ENCODE measurements around the gene ZNF552. TPM values are rescaled to one million over a fixed set of nuclear protein-coding genes. Genes with fewer than 3 reads are reported as not detected.
"Not testable (repeated sequence)": the region's sequence is repeated elsewhere in the genome, so short reads cannot be mapped to it uniquely, and the experiment has no call there.

The ZNF552 gene
- total and polyA plus RNA-seq, 2 donors = 6.5 to 24.5 TPM

- Histone ChIP-seq H3K4me1 (ENCODE audit: insufficient read depth) (no peaks in the 10 kb centered on the region), H3K27ac (ENCODE audit: low read depth) (no peak overlapping the region), H3K36me3 (ENCODE audit: insufficient read depth) (no peaks in the 10 kb centered on the region), H3K4me3 (ENCODE audit: low read depth, low read length) (no peak overlapping the region)
- 40% methylated on average over 5 of the region's 5 CpGs for WGBS
- DNase-seq (ENCODE audit: extremely low spot score) = no peak
Measured at GRCh38 chr19:57829316-57829715, 14.6 kb upstream of the ZNF552 start.

GRCh38 chr19:57825511-57825910, 10.8 kb upstream of the ZNF552 start:
- 93% methylated on average over 6 of the region's 6 CpGs for WGBS
- no peak overlapping the region for H3K4me3 ChIP-seq (ENCODE audit: low read depth, low read length)
- H3K4me1 ChIP-seq (ENCODE audit: insufficient read depth) = no peaks in the 10 kb centered on the region
- peaks cover 1% of the 10 kb centered on the region for H3K36me3 ChIP-seq (ENCODE audit: insufficient read depth)
- H3K27ac ChIP-seq (ENCODE audit: low read depth) = no peak overlapping the region
- DNase-seq (ENCODE audit: extremely low spot score) = no peak

- DNase-seq (ENCODE audit: extremely low spot score); H3K4me1 ChIP-seq (ENCODE audit: insufficient read depth); H3K4me3 ChIP-seq (ENCODE audit: low read depth, low read length); H3K27ac ChIP-seq (ENCODE audit: low read depth); H3K36me3 ChIP-seq (ENCODE audit: insufficient read depth): not testable (repeated sequence)
- WGBS = 76% methylated on average over 4 of the region's 4 CpGs
Measured at GRCh38 chr19:57823608-57824007, 8.9 kb upstream of the ZNF552 start.

- H3K36me3 ChIP-seq (ENCODE audit: insufficient read depth); H3K27ac ChIP-seq (ENCODE audit: low read depth); H3K4me3 ChIP-seq (ENCODE audit: low read depth, low read length); H3K4me1 ChIP-seq (ENCODE audit: insufficient read depth); DNase-seq (ENCODE audit: extremely low spot score): not testable (repeated sequence)
- WGBS = 44% methylated on average over 2 of the region's 2 CpGs
Measured at GRCh38 chr19:57823155-57823554, 8.4 kb upstream of the ZNF552 start.

- not testable (repeated sequence) for H3K4me3 ChIP-seq (ENCODE audit: low read depth, low read length); H3K36me3 ChIP-seq (ENCODE audit: insufficient read depth); H3K4me1 ChIP-seq (ENCODE audit: insufficient read depth); H3K27ac ChIP-seq (ENCODE audit: low read depth); DNase-seq (ENCODE audit: extremely low spot score)
- WGBS = 93% methylated on average over 3 of the region's 3 CpGs
Measured at GRCh38 chr19:57821501-57821900, 6.8 kb upstream of the ZNF552 start.

- not testable (repeated sequence) for H3K36me3 ChIP-seq (ENCODE audit: insufficient read depth); H3K4me3 ChIP-seq (ENCODE audit: low read depth, low read length); H3K4me1 ChIP-seq (ENCODE audit: insufficient read depth); H3K27ac ChIP-seq (ENCODE audit: low read depth); DNase-seq (ENCODE audit: extremely low spot score)
- 66% methylated on average over 3 of the region's 3 CpGs for WGBS
Measured at GRCh38 chr19:57821095-57821494, 6.4 kb upstream of the ZNF552 start.

- DNase-seq (ENCODE audit: extremely low spot score) = no peak
- H3K36me3 ChIP-seq (ENCODE audit: insufficient read depth) = peaks cover 1% of the 10 kb centered on the region
- peak overlapping the region; percentile 58 for H3K4me3 ChIP-seq (ENCODE audit: low read depth, low read length)
- H3K4me1 ChIP-seq (ENCODE audit: insufficient read depth) = no peaks in the 10 kb centered on the region
- no peak overlapping the region for H3K27ac ChIP-seq (ENCODE audit: low read depth)
- WGBS = 80% methylated on average over 6 of the region's 6 CpGs
Measured at GRCh38 chr19:57820599-57820998, 5.9 kb upstream of the ZNF552 start.

- under 1% methylated on average over 44 of the region's 44 CpGs for WGBS
- Histone ChIP-seq H3K27ac (ENCODE audit: low read depth) (peak overlapping the region; percentile 63), H3K36me3 (ENCODE audit: insufficient read depth) (peaks cover 1% of the 10 kb centered on the region), H3K4me1 (ENCODE audit: insufficient read depth) (no peaks in the 10 kb centered on the region), H3K4me3 (ENCODE audit: low read depth, low read length) (peak overlapping the region; percentile 58)
- peak; percentile 85 for DNase-seq (ENCODE audit: extremely low spot score)
Measured at GRCh38 chr19:57819475-57820148, 4.9 kb upstream of the ZNF552 start.

- 88% methylated on average over 7 of the region's 7 CpGs for WGBS
- DNase-seq (ENCODE audit: extremely low spot score) = no peak
- Histone ChIP-seq H3K36me3 (ENCODE audit: insufficient read depth) (peaks cover 1% of the 10 kb centered on the region), H3K27ac (ENCODE audit: low read depth) (no peak overlapping the region), H3K4me1 (ENCODE audit: insufficient read depth) (no peaks in the 10 kb centered on the region), H3K4me3 (ENCODE audit: low read depth, low read length) (no peak overlapping the region)
Measured at GRCh38 chr19:57818378-57818777, 3.7 kb upstream of the ZNF552 start.

GRCh38 chr19:57817976-57818375, 3.3 kb upstream of the ZNF552 start:
- Histone ChIP-seq H3K4me3 (ENCODE audit: low read depth, low read length) (no peak overlapping the region), H3K27ac (ENCODE audit: low read depth) (no peak overlapping the region), H3K36me3 (ENCODE audit: insufficient read depth) (peaks cover 1% of the 10 kb centered on the region), H3K4me1 (ENCODE audit: insufficient read depth) (no peaks in the 10 kb centered on the region)
- DNase-seq (ENCODE audit: extremely low spot score) = no peak
- 95% methylated on average over 14 of the region's 14 CpGs for WGBS

- Histone ChIP-seq H3K36me3 (ENCODE audit: insufficient read depth) (no peaks in the 10 kb centered on the region), H3K4me1 (ENCODE audit: insufficient read depth) (no peaks in the 10 kb centered on the region), H3K27ac (ENCODE audit: low read depth) (no peak overlapping the region), H3K4me3 (ENCODE audit: low read depth, low read length) (no peak overlapping the region)
- WGBS = 77% methylated on average over 7 of the region's 7 CpGs
- no peak for DNase-seq (ENCODE audit: extremely low spot score)
Measured at GRCh38 chr19:57816652-57817051, 1.9 kb upstream of the ZNF552 start.

- H3K36me3 ChIP-seq (ENCODE audit: insufficient read depth) = no peaks in the 10 kb centered on the region
- no peak overlapping the region for H3K4me3 ChIP-seq (ENCODE audit: low read depth, low read length)
- no peak overlapping the region for H3K27ac ChIP-seq (ENCODE audit: low read depth)
- WGBS = 87% methylated on average over 17 of the region's 17 CpGs
- H3K4me1 ChIP-seq (ENCODE audit: insufficient read depth) = no peaks in the 10 kb centered on the region
- no peak for DNase-seq (ENCODE audit: extremely low spot score)
Measured at GRCh38 chr19:57815247-57816075, 748 bp upstream of the ZNF552 start.

GRCh38 chr19:57813919-57814504, 701 bp downstream of the ZNF552 start:
- peak overlapping the region; percentile 70 for H3K4me3 ChIP-seq (ENCODE audit: low read depth, low read length)
- no peak for DNase-seq (ENCODE audit: extremely low spot score)
- H3K4me1 ChIP-seq (ENCODE audit: insufficient read depth) = no peaks in the 10 kb centered on the region
- peak overlapping the region; percentile 53 for H3K27ac ChIP-seq (ENCODE audit: low read depth)
- 18% methylated on average over 13 of the region's 13 CpGs for WGBS
- no peaks in the 10 kb centered on the region for H3K36me3 ChIP-seq (ENCODE audit: insufficient read depth)

All from urinary bladder (tissue), 4 donors.